HepG2 (cell line): Measurements from ENCODE around the gene PAPPA. TPM values are rescaled to one million over a fixed set of nuclear protein-coding genes. Genes with fewer than 3 reads are reported as not detected.

Experiments
- ATAC-seq: fragments of 200-7000 bp; cut with Tn5 transposase; 3 replicates; pipeline ENCODE4 v1.9.1; 2020; ENCODE audit warnings: mild to moderate bottlenecking, moderate library complexity
- BruUV-seq: library from RNA; stranded (reverse); fragments of 400-500 nt; replicated peaks from 2 replicates; lab custom pipeline; 2021; lab: Mats Ljungman, UMichigan
- CTCF ChIA-PET: fragments of 300-600 bp; formaldehyde crosslinking; extraction: SDS; loops from one replicate; lab custom pipeline; 2021; ENCODE audit warnings: low total read pairs, inconsistent platforms, low intra/inter-chr PET ratio; lab: Yijun Ruan, JAX
- POLR2A ChIA-PET: fragments of 350-600 bp; sonication (Branson Sonifier 250); formaldehyde crosslinking; loops from one replicate; lab custom pipeline; 2020; ENCODE audit warnings: antibody characterized with exemption, inconsistent platforms; lab: Yijun Ruan, JAX
- DNase-seq: peaks from one replicate; pipeline ENCODE4 v3.0.0-alpha.2; 2015; ENCODE audit warnings: low spot score
- FAIRE-seq: peaks from 3 replicates; lab custom pipeline; 2011; peaks lifted over from hg19 to GRCh38; lab: Jason Lieb, UNC
- H2AFZ ChIP-seq: one replicate; pipeline ENCODE4 v1.6.1; 2011; ENCODE audit warnings: low read length, inconsistent platforms
- H3K27ac ChIP-seq: fragments of 300-600 bp; 3 replicates; pipeline ENCODE4 v1.8.0; 2011; ENCODE audit warnings: mixed run types, mild to moderate bottlenecking, mixed read lengths, low read length, inconsistent platforms; ENCODE audit not compliant: insufficient read depth; ENCODE audit errors: extremely low read length
- H3K27me3 ChIP-seq, 2 experiments: fragments of 200-600 bp in 1 of 2; 2 replicates in 1 of 2; 3 replicates in 1 of 2; pipeline versions ENCODE4 v1.6.0 to v1.8.0; 2011; ENCODE audit warnings: low read length in 2 of 2, mild to moderate bottlenecking in 2 of 2, moderate library complexity in 2 of 2, inconsistent platforms in 1 of 2; ENCODE audit not compliant: insufficient read depth in 2 of 2, control insufficient read depth in 1 of 2
- H3K36me3 ChIP-seq, 2 experiments: fragments of 200-600 bp in 1 of 2; replicated peaks in 1 of 2; 2 replicates in 1 of 2; 3 replicates in 1 of 2; pipeline versions ENCODE4 v1.5.1 to v1.8.0; 2011; ENCODE audit warnings: low read length in 2 of 2, inconsistent platforms in 1 of 2; ENCODE audit not compliant: insufficient read depth in 2 of 2, control insufficient read depth in 1 of 2
- H3K4me1 ChIP-seq: 2 replicates; pipeline ENCODE4 v1.5.1; 2012; ENCODE audit warnings: low read length, inconsistent platforms; ENCODE audit not compliant: insufficient read depth
- H3K4me2 ChIP-seq: 2 replicates; pipeline ENCODE4 v1.6.0; 2011; ENCODE audit warnings: low read depth, low read length, inconsistent platforms
- H3K4me3 ChIP-seq, 3 experiments: fragments of 200-600 bp in 1 of 3; sonication (generic), shearing (Covaris generic) in 1 of 3; replicated peaks in 1 of 3; 2 replicates each; pipeline ENCODE4 v1.5.1; 2011 to 2016; ENCODE audit warnings: low read length in 3 of 3, inconsistent platforms in 2 of 3, low read depth in 2 of 3, mild to moderate bottlenecking in 2 of 3, control low read depth in 1 of 3, mixed read lengths in 1 of 3; ENCODE audit not compliant: insufficient read depth in 1 of 3
- H3K79me2 ChIP-seq: one replicate; pipeline ENCODE4 v1.6.1; 2011; ENCODE audit warnings: low read length, inconsistent platforms; ENCODE audit not compliant: insufficient read depth
- H3K9ac ChIP-seq: 2 replicates; pipeline ENCODE4 v1.6.0; 2011; ENCODE audit warnings: mild to moderate bottlenecking, low read depth, low read length, inconsistent platforms; ENCODE audit not compliant: insufficient read depth
- H3K9me3 ChIP-seq: 2 replicates; pipeline ENCODE4 v1.5.1; 2012; ENCODE audit warnings: mild to moderate bottlenecking, low read length
- H4K20me1 ChIP-seq: 2 replicates; pipeline ENCODE4 v1.6.0; 2011; ENCODE audit warnings: inconsistent platforms, mild to moderate bottlenecking, low read length, moderate library complexity; ENCODE audit not compliant: insufficient read depth
- FIP1L1 ChIP-seq: fragments of 200-400 bp; formaldehyde crosslinking; IDR thresholded peaks from 2 replicates; pipeline ENCODE4 v1.6.1; 2018; ENCODE audit warnings: low read depth, mild to moderate bottlenecking, low read length, moderate library complexity, borderline replicate concordance; ENCODE audit not compliant: insufficient read depth
- GABPA ChIP-seq, 2 experiments: IDR thresholded peaks; 2 replicates each; pipeline ENCODE4 v1.6.1; 2011 to 2016; ENCODE audit warnings: low read depth in 2 of 2, low read length in 1 of 2, missing biosample characterization in 1 of 2, missing genetic modification characterization in 1 of 2
- NAIF1 ChIP-seq: sonication (generic); formaldehyde crosslinking; IDR thresholded peaks from 2 replicates; pipeline ENCODE4 v1.5.0; 2020; ENCODE audit warnings: mild to moderate bottlenecking, missing genetic modification reagents, borderline replicate concordance
- PCBP1 ChIP-seq: fragments of 200-400 bp; formaldehyde crosslinking; IDR thresholded peaks from 2 replicates; pipeline ENCODE4 v1.6.1; 2017; ENCODE audit warnings: mild to moderate bottlenecking, low read depth, low read length, borderline replicate concordance
- ZNF101 ChIP-seq: sonication (generic); formaldehyde crosslinking; IDR thresholded peaks from 2 replicates; pipeline ENCODE4 v1.4.0; 2020; ENCODE audit warnings: mild to moderate bottlenecking, low read depth, missing genetic modification reagents, borderline replicate concordance
- ZNF274 ChIP-seq: sonication (generic); formaldehyde crosslinking; IDR thresholded peaks from 2 replicates; pipeline ENCODE4 v1.5.1; 2020; ENCODE audit warnings: mild to moderate bottlenecking, missing genetic modification reagents
- ZNF782 ChIP-seq: sonication (generic); formaldehyde crosslinking; IDR thresholded peaks from 2 replicates; pipeline ENCODE4 v1.4.0; 2020; ENCODE audit warnings: missing genetic modification reagents, mild to moderate bottlenecking, borderline replicate concordance
- WGBS: methylation state at CpG from one replicate; pipeline ENCODE4 v1.1.6; 2017; ENCODE audit warnings: low lambda C conversion rate; 5-methylcytosine and 5-hydroxymethylcytosine counted together
- in situ Hi-C: cut with HindIII; loops from 2 replicates; pipeline ENCODE4 v1.10.0; 2017; ENCODE audit warnings: low pct_unique_long_range_greater_than_20kb; ENCODE audit not compliant: extremely low pct_ligation_motif_present
- intact Hi-C: fragments of 100-400 bp; cut with micrococcal nuclease; formaldehyde crosslinking; loops from one replicate; pipeline ENCODE4 v1.10.0; 2022; ENCODE audit not compliant: unreplicated experiment
- polyA plus RNA-seq, 8 experiments: library from polyadenylated mRNA; depleted of rRNA in 3 of 8; stranded (reverse) in 7 of 8; unstranded in 1 of 8; fragments of >200 nt; fragmentation: Illumina TruSeq in 4 of 8; extraction: Trizol in 4 of 8; gene quantifications; 2 replicates each; pipeline versions ENCODE4 v1.2.1 to v1.2.3, GENCODE V29; 2011 to 2016; ENCODE audit warnings: low read depth in 4 of 8, missing spikeins in 1 of 8, mixed read lengths in 1 of 8; ENCODE audit not compliant: insufficient read depth in 1 of 8
- total RNA-seq, 5 experiments: library from RNA; depleted of rRNA; stranded (reverse); fragments of >200 nt; fragmentation: Illumina TruSeq; extraction: Trizol; gene quantifications; 2 replicates each; pipeline ENCODE4 v1.2.3, GENCODE V29; 2016; ENCODE audit warnings: low read depth in 1 of 5
- TF ChIP-seq, protein P1 (sequence below): sonication (generic); formaldehyde crosslinking; IDR thresholded peaks from 2 replicates; pipeline ENCODE4 v1.4.0; 2020; ENCODE audit warnings: missing genetic modification reagents

PAPPA gene
- total and polyA plus RNA-seq, 2 of the 13 experiments (the other 11 are each of a cell fraction or from before 2014, with no cell fraction given) = 0.09 to 0.11 TPM

DNA sequence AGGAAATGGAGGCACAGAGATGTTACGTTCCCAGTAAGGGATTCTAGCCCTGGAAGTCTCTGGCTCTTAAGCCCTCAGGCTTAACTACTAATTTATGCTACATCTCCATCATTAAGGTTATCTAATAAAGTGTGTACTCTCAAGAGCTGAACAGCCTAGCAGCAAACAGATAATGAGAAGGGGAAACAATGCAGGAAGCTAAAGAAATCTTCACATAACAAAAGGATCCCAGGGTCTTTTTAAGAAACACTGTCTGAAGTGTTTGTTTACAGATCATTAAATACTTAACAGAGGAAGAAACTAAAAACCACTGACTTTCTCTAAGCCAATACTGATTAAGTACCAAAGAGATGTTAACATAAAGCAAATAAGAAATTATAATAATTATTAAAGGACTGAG lies 129.0 kb downstream of the PAPPA start (continued):
- TF ChIP-seq, protein P1, sequence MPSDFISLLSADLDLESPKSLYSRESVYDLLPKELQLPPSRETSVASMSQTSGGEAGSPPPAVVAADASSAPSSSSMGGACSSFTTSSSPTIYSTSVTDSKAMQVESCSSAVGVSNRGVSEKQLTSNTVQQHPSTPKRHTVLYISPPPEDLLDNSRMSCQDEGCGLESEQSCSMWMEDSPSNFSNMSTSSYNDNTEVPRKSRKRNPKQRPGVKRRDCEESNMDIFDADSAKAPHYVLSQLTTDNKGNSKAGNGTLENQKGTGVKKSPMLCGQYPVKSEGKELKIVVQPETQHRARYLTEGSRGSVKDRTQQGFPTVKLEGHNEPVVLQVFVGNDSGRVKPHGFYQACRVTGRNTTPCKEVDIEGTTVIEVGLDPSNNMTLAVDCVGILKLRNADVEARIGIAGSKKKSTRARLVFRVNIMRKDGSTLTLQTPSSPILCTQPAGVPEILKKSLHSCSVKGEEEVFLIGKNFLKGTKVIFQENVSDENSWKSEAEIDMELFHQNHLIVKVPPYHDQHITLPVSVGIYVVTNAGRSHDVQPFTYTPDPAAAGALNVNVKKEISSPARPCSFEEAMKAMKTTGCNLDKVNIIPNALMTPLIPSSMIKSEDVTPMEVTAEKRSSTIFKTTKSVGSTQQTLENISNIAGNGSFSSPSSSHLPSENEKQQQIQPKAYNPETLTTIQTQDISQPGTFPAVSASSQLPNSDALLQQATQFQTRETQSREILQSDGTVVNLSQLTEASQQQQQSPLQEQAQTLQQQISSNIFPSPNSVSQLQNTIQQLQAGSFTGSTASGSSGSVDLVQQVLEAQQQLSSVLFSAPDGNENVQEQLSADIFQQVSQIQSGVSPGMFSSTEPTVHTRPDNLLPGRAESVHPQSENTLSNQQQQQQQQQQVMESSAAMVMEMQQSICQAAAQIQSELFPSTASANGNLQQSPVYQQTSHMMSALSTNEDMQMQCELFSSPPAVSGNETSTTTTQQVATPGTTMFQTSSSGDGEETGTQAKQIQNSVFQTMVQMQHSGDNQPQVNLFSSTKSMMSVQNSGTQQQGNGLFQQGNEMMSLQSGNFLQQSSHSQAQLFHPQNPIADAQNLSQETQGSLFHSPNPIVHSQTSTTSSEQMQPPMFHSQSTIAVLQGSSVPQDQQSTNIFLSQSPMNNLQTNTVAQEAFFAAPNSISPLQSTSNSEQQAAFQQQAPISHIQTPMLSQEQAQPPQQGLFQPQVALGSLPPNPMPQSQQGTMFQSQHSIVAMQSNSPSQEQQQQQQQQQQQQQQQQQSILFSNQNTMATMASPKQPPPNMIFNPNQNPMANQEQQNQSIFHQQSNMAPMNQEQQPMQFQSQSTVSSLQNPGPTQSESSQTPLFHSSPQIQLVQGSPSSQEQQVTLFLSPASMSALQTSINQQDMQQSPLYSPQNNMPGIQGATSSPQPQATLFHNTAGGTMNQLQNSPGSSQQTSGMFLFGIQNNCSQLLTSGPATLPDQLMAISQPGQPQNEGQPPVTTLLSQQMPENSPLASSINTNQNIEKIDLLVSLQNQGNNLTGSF (CRISPR knock-in tag) = no peak
- no peak for TF ChIP-seq ZNF101 (CRISPR knock-in tag)
- no peak for TF ChIP-seq ZNF782 (CRISPR knock-in tag)

DNA sequence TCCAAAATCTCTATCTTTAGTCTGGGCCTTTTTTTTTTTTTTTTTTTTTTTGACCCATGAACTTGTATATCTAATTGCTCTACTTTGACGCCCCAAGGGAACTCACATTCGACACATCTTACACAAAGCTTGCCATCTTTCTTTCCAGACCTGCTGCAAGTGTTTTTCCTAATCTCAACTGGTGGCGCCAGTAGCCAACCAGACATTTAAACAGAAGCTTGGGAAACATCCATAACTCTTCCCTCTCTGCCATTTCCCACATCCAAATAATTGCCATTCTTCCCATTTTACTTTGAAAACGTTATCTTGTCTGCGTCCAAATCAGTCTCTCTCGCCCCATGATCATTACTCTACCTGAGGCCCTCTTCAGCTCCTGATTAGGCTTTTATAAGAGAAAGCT lies 130.9 kb downstream of the PAPPA start:
- Histone ChIP-seq H3K79me2 (no peaks in the 10 kb centered on the region), H4K20me1 (no peaks in the 10 kb centered on the region), H3K4me3 (no peak overlapping the region), H3K9ac (no peak overlapping the region), H3K4me1 (no peaks in the 10 kb centered on the region), H3K27me3 (peaks cover 0 to 6% of the 10 kb centered on the region in 2 experiments; a peak in 1 of 5 replicates), H3K4me2 (no peak overlapping the region), H3K9me3 (no peaks in the 10 kb centered on the region), H3K36me3 (no peaks in the 10 kb centered on the region), H2AFZ (no peak overlapping the region), H3K27ac (no peak overlapping the region)
- 24% methylated on average over 6 of the region's 6 CpGs for WGBS
- intact Hi-C loops = no loop called here
- in situ Hi-C loops = no loop called here
- ATAC-seq (no peak), FAIRE-seq (no peak), DNase-seq (no peak)
- ChIA-PET POLR2A (no interaction called here), CTCF (no interaction called here)
- no TSS peak for BruUV-seq
- TF ChIP-seq GABPA (IDR thresholded peaks at IDR 0.05; ENCODE audit: low read depth, low read length) (no peak), GABPA (CRISPR knock-in tag; IDR thresholded peaks at IDR 0.05; ENCODE audit: low read depth) (no peak), NAIF1 (CRISPR knock-in tag) (no peak), ZNF274 (CRISPR knock-in tag) (no peak), FIP1L1 (no peak), PCBP1 (no peak)
